ENCODE measurements around the gene PACRG.
"Not testable (repeated sequence)": the region's sequence is repeated elsewhere in the genome, so short reads cannot be mapped to it uniquely, and the experiment has no call there.

GRCh38 chr6:162678896-162679295, 48.9 kb upstream of the PACRG start:
- TF ChIP-seq, protein P1, sequence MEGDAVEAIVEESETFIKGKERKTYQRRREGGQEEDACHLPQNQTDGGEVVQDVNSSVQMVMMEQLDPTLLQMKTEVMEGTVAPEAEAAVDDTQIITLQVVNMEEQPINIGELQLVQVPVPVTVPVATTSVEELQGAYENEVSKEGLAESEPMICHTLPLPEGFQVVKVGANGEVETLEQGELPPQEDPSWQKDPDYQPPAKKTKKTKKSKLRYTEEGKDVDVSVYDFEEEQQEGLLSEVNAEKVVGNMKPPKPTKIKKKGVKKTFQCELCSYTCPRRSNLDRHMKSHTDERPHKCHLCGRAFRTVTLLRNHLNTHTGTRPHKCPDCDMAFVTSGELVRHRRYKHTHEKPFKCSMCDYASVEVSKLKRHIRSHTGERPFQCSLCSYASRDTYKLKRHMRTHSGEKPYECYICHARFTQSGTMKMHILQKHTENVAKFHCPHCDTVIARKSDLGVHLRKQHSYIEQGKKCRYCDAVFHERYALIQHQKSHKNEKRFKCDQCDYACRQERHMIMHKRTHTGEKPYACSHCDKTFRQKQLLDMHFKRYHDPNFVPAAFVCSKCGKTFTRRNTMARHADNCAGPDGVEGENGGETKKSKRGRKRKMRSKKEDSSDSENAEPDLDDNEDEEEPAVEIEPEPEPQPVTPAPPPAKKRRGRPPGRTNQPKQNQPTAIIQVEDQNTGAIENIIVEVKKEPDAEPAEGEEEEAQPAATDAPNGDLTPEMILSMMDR (IDR thresholded peaks at IDR 0.05): not testable (repeated sequence)
- TF ChIP-seq POLR2A (IDR thresholded peaks at IDR 0.05): not testable (repeated sequence)

All from testis (tissue), 2 donors.